Measurements from ENCODE around the gene C1QTNF7. TPM values are rescaled to one million over a fixed set of nuclear protein-coding genes. Genes with fewer than 3 reads are reported as not detected.

Gene C1QTNF7
- total RNA-seq, 2 experiments from 2014 or later: not detected

DNA sequence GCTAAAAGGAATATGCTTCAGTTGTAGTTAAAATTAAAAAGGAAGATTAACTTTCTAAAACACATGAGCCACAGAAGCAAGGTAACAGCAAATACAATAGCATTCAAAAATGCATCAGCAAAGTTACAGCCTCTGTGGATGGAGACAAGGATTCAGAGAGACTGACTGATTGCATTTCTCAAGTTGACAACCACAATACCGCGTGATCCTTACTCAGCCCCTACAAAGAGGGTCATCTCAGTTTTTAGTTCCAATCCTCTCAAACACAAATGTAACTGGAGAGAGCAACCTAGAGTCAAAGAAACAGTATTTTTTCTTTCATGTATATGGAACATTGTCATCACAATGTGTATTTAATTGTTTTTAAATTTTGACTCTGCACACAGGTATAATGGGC is 14.2 kb upstream of the C1QTNF7 start:
- no peaks in the 10 kb centered on the region for H3K9me2 ChIP-seq (ENCODE audit: insufficient read depth, low read length)
- TF ChIP-seq EZH2phosphoT487 (IDR thresholded peaks at IDR 0.05; ENCODE audit: borderline replicate concordance, low read depth, low read length): no peak
- TF ChIP-seq, protein P1, sequence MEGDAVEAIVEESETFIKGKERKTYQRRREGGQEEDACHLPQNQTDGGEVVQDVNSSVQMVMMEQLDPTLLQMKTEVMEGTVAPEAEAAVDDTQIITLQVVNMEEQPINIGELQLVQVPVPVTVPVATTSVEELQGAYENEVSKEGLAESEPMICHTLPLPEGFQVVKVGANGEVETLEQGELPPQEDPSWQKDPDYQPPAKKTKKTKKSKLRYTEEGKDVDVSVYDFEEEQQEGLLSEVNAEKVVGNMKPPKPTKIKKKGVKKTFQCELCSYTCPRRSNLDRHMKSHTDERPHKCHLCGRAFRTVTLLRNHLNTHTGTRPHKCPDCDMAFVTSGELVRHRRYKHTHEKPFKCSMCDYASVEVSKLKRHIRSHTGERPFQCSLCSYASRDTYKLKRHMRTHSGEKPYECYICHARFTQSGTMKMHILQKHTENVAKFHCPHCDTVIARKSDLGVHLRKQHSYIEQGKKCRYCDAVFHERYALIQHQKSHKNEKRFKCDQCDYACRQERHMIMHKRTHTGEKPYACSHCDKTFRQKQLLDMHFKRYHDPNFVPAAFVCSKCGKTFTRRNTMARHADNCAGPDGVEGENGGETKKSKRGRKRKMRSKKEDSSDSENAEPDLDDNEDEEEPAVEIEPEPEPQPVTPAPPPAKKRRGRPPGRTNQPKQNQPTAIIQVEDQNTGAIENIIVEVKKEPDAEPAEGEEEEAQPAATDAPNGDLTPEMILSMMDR (conservative IDR thresholded peaks at IDR 0.05; ENCODE audit: low read length): no peak
- ChIA-PET POLR2A (interaction anchor here (0.5 to 1.9 kb wide), 5 partner anchors 10 to 838 kb away, joined by 3 to 8 read pairs (median 4); partner anchors contain the start of gene C1QTNF7), CTCF (ENCODE audit: unreplicated experiment) (no interaction called here)
- H3K9me3 ChIP-seq (ENCODE audit: low read length): no peaks in the 10 kb centered on the region
- H4K20me1 ChIP-seq (ENCODE audit: insufficient read depth, low read length): no peaks in the 10 kb centered on the region
- no peak overlapping the region for H3K27ac ChIP-seq (ENCODE audit: low read depth, low read length, poor library complexity, severe bottlenecking)
- H3K4me2 ChIP-seq (ENCODE audit: low read length): no peak overlapping the region
- peaks cover 44% of the 10 kb centered on the region for H3K4me1 ChIP-seq (ENCODE audit: insufficient read depth, low read length, poor library complexity, severe bottlenecking)
- H3K79me2 ChIP-seq (ENCODE audit: insufficient read depth, low read depth, low read length): no peaks in the 10 kb centered on the region
- H3K36me3 ChIP-seq (ENCODE audit: insufficient read depth, low read length): no peaks in the 10 kb centered on the region
- no peak for DNase-seq (ENCODE audit: low spot score)
- peak overlapping the region; percentile 33 for H2AFZ ChIP-seq (ENCODE audit: low read length)
- H3K4me3 ChIP-seq (ENCODE audit: low read depth, low read length, poor library complexity, severe bottlenecking): no peak overlapping the region
- no TSS peak for BruUV-seq (replicated peaks)
- intact Hi-C loops (cut with micrococcal nuclease; ENCODE audit: unreplicated experiment): loop anchor here (5.0 to 10.0 kb wide), 3 partner anchors 239 to 391 kb away; partner anchors contain the start of gene FAM200B

DNA sequence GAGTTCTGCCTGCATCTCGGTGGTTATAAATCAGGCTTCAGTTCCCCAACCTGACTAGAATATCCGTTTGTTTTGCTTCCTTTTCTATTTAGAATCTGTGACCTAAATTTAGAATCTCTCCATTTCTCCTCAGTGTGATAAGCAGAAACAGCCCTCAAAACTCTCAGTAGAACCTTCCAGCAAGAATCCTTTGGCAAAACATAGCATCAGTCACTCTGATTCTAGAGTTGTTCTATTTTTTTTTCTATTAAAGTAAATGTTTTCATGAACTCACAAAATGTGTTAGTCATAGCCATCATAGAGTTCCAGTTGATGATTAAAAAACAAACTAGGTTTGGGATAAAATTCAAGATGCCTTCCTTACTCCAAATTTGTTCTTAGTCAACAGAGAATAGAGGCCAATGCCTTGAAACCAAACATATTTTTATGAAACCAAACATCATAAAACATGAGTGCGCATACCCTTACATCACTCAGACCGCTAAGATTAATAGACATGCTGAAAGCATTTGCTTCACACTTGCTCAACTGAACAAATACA is 13.2 kb upstream of the C1QTNF7 start:
- ChIA-PET CTCF (ENCODE audit: unreplicated experiment) (no interaction called here), POLR2A (interaction anchor here (1.1 to 1.9 kb wide), 3 partner anchors 11 to 264 kb away, joined by 3 to 8 read pairs (median 4); partner anchors contain the start of gene C1QTNF7)
- no peak overlapping the region for H3K4me3 ChIP-seq (ENCODE audit: low read depth, low read length, poor library complexity, severe bottlenecking)
- H3K27ac ChIP-seq (ENCODE audit: low read depth, low read length, poor library complexity, severe bottlenecking): no peak overlapping the region
- no peaks in the 10 kb centered on the region for H4K20me1 ChIP-seq (ENCODE audit: insufficient read depth, low read length)
- no peaks in the 10 kb centered on the region for H3K9me3 ChIP-seq (ENCODE audit: low read length)
- H3K9me2 ChIP-seq (ENCODE audit: insufficient read depth, low read length): no peaks in the 10 kb centered on the region
- no peaks in the 10 kb centered on the region for H3K36me3 ChIP-seq (ENCODE audit: insufficient read depth, low read length)
- H3K4me2 ChIP-seq (ENCODE audit: low read length): no peak overlapping the region
- DNase-seq (ENCODE audit: low spot score): no peak
- H2AFZ ChIP-seq (ENCODE audit: low read length): peak overlapping the region; percentile 10; the same call in 1 of the 2 replicates
- peaks cover 44% of the 10 kb centered on the region for H3K4me1 ChIP-seq (ENCODE audit: insufficient read depth, low read length, poor library complexity, severe bottlenecking)
- TF ChIP-seq, protein P1 (conservative IDR thresholded peaks at IDR 0.05; ENCODE audit: low read length): no peak
- TF ChIP-seq EZH2phosphoT487 (IDR thresholded peaks at IDR 0.05; ENCODE audit: borderline replicate concordance, low read depth, low read length): no peak
- no peaks in the 10 kb centered on the region for H3K79me2 ChIP-seq (ENCODE audit: insufficient read depth, low read depth, low read length)
- no TSS peak for BruUV-seq (replicated peaks)
- intact Hi-C loops (cut with micrococcal nuclease; ENCODE audit: unreplicated experiment): loop anchor here (5.0 to 10.0 kb wide), 3 partner anchors 238 to 390 kb away; partner anchors contain the start of gene FAM200B
